H9 (cell line): ENCODE data around the gene EXPH5. TPM values are rescaled to one million over a fixed set of nuclear protein-coding genes. Genes with fewer than 3 reads are reported as not detected.

Experiments
- DNase-seq: peaks from one replicate; pipeline ENCODE4 v3.0.0-alpha.2; 2017
- H2AFZ ChIP-seq: one replicate; pipeline ENCODE4 v1.6.1; 2013; ENCODE audit warnings: mild to moderate bottlenecking, low read length, control low read depth, moderate library complexity
- H2AK5ac ChIP-seq: 2 replicates; pipeline ENCODE4 v1.6.1; 2013; ENCODE audit warnings: low read length, control low read depth, mixed read lengths; ENCODE audit not compliant: insufficient read length
- H2BK120ac ChIP-seq: one replicate; pipeline ENCODE4 v1.6.1; 2013; ENCODE audit warnings: low read depth, mild to moderate bottlenecking, low read length, control low read depth, inconsistent platforms; ENCODE audit not compliant: poor library complexity, severe bottlenecking
- H2BK12ac ChIP-seq: 2 replicates; pipeline ENCODE4 v1.6.1; 2013; ENCODE audit warnings: low read length, control low read depth, mixed read lengths, low read depth; ENCODE audit not compliant: insufficient read length
- H2BK15ac ChIP-seq: 2 replicates; pipeline ENCODE4 v1.6.1; 2013; ENCODE audit warnings: low read depth, low read length, control low read depth
- H2BK20ac ChIP-seq: one replicate; pipeline ENCODE4 v1.6.1; 2013; ENCODE audit warnings: low read depth, mild to moderate bottlenecking, low read length, control low read depth, inconsistent platforms; ENCODE audit not compliant: poor library complexity, severe bottlenecking
- H2BK5ac ChIP-seq: 2 replicates; pipeline ENCODE4 v1.6.1; 2013; ENCODE audit warnings: low read length, control low read depth, mixed read lengths; ENCODE audit not compliant: insufficient read length
- H3K14ac ChIP-seq: 2 replicates; pipeline ENCODE4 v1.6.1; 2013; ENCODE audit warnings: low read length, control low read depth; ENCODE audit not compliant: insufficient read depth
- H3K18ac ChIP-seq: 2 replicates; pipeline ENCODE4 v1.6.1; 2013; ENCODE audit warnings: low read depth, mild to moderate bottlenecking, mixed read lengths, low read length, control low read depth; ENCODE audit not compliant: insufficient read length
- H3K23ac ChIP-seq: 2 replicates; pipeline ENCODE4 v1.6.1; 2013; ENCODE audit warnings: low read length, control low read depth, mixed read lengths, low read depth; ENCODE audit not compliant: insufficient read length
- H3K23me2 ChIP-seq: 2 replicates; pipeline ENCODE4 v1.6.1; 2013; ENCODE audit warnings: low read depth, mild to moderate bottlenecking, mixed read lengths, low read length, control low read depth; ENCODE audit not compliant: insufficient read length, poor library complexity, severe bottlenecking
- H3K27ac ChIP-seq: 2 replicates; pipeline ENCODE4 v1.5.1; 2013; ENCODE audit warnings: low read length, control low read depth, mixed read lengths, low read depth; ENCODE audit not compliant: insufficient read length
- H3K27me3 ChIP-seq: 2 replicates; pipeline ENCODE4 v1.6.1; 2013; ENCODE audit warnings: low read length, control low read depth, inconsistent platforms; ENCODE audit not compliant: insufficient read depth
- H3K4ac ChIP-seq: 2 replicates; pipeline ENCODE4 v1.6.1; 2013; ENCODE audit warnings: low read depth, mild to moderate bottlenecking, control low read depth, inconsistent platforms, low read length, moderate library complexity
- H3K4me1 ChIP-seq: 2 replicates; pipeline ENCODE4 v1.6.1; 2013; ENCODE audit warnings: low read length, control low read depth, inconsistent platforms; ENCODE audit not compliant: insufficient read depth
- H3K4me2 ChIP-seq: 2 replicates; pipeline ENCODE4 v1.6.1; 2013; ENCODE audit warnings: low read length, control low read depth, mixed read lengths; ENCODE audit not compliant: insufficient read length, insufficient read depth
- H3K56ac ChIP-seq: 2 replicates; pipeline ENCODE4 v1.6.1; 2013; ENCODE audit warnings: low read depth, mild to moderate bottlenecking, mixed read lengths, low read length, control low read depth; ENCODE audit not compliant: insufficient read length
- H3K79me1 ChIP-seq: 2 replicates; pipeline ENCODE4 v1.6.1; 2013; ENCODE audit warnings: low read depth, mild to moderate bottlenecking, moderate library complexity, low read length, control low read depth, inconsistent platforms; ENCODE audit not compliant: insufficient read depth, poor library complexity, severe bottlenecking
- H3K79me2 ChIP-seq: 2 replicates; pipeline ENCODE4 v1.6.1; 2013; ENCODE audit warnings: low read length, control low read depth, inconsistent platforms; ENCODE audit not compliant: insufficient read depth
- H3K9ac ChIP-seq: 2 replicates; pipeline ENCODE4 v1.6.1; 2013; ENCODE audit warnings: low read length, control low read depth, mixed read lengths; ENCODE audit not compliant: insufficient read length; ENCODE audit errors: extremely low read depth
- H3K9me3 ChIP-seq: one replicate; pipeline ENCODE4 v1.6.1; 2013; ENCODE audit warnings: low read depth, low read length, inconsistent platforms; ENCODE audit not compliant: control insufficient read depth
- H3T11ph ChIP-seq: one replicate; pipeline ENCODE4 v1.6.1; 2013; ENCODE audit warnings: mild to moderate bottlenecking, low read length, control low read depth, inconsistent platforms
- H4K20me1 ChIP-seq: one replicate; pipeline ENCODE4 v1.6.1; 2013; ENCODE audit not compliant: control insufficient read depth, insufficient read length, insufficient read depth
- H4K5ac ChIP-seq: 2 replicates; pipeline ENCODE4 v1.6.1; 2013; ENCODE audit warnings: low read depth, mild to moderate bottlenecking, mixed read lengths, low read length, control low read depth; ENCODE audit not compliant: insufficient read length
- H4K8ac ChIP-seq: replicated peaks from 2 replicates; pipeline ENCODE4 v1.6.1; 2013; ENCODE audit warnings: low read length, control low read depth, mixed read lengths, low read depth; ENCODE audit not compliant: insufficient read length
- H4K91ac ChIP-seq: 2 replicates; pipeline ENCODE4 v1.6.1; 2013; ENCODE audit warnings: low read depth, mild to moderate bottlenecking, moderate library complexity, mixed read lengths, low read length, control low read depth; ENCODE audit not compliant: insufficient read length
- H3K27ac Mint-ChIP-seq, 3 experiments: 2 replicates in 2 of 3; 3 replicates in 1 of 3; pipeline ENCODE4 v1.8.0; 2020 to 2021; ENCODE audit warnings: mixed read lengths in 3 of 3, mild to moderate bottlenecking in 1 of 3, moderate library complexity in 1 of 3
- H3K27me3 Mint-ChIP-seq: 2 replicates; pipeline ENCODE4 v1.8.0; 2021; ENCODE audit warnings: low read depth, mild to moderate bottlenecking, moderate library complexity, mixed read lengths
- H3K36me3 Mint-ChIP-seq, 3 experiments: 2 replicates in 2 of 3; 3 replicates in 1 of 3; pipeline ENCODE4 v1.8.0; 2020 to 2021; ENCODE audit warnings: low read depth in 3 of 3, mixed read lengths in 3 of 3; ENCODE audit not compliant: insufficient read depth in 1 of 3
- H3K4me1 Mint-ChIP-seq, 2 experiments: 2 replicates each; pipeline ENCODE4 v1.8.0; 2020; ENCODE audit warnings: mixed read lengths in 2 of 2
- H3K4me3 Mint-ChIP-seq, 2 experiments: 2 replicates in 1 of 2; 3 replicates in 1 of 2; pipeline ENCODE4 v1.8.0; 2020 to 2021; ENCODE audit warnings: mild to moderate bottlenecking in 2 of 2, mixed read lengths in 2 of 2, moderate library complexity in 1 of 2
- H3K9me3 Mint-ChIP-seq, 2 experiments: 2 replicates in 1 of 2; 3 replicates in 1 of 2; pipeline ENCODE4 v1.8.0; 2020; ENCODE audit warnings: mild to moderate bottlenecking in 2 of 2, mixed read lengths in 2 of 2, moderate library complexity in 1 of 2
- WGBS: extraction: QIAGEN DNeasy Blood & Tissue Kit; methylation state at CpG from one replicate; pipeline ENCODE4 v1.1.7; 2013; ENCODE audit warnings: missing lambda C conversion rate, low lambda C conversion rate, mixed read lengths; ENCODE audit not compliant: insufficient read length; ENCODE audit errors: extremely low coverage; 5-methylcytosine and 5-hydroxymethylcytosine counted together
- total RNA-seq: library from RNA; stranded (reverse); gene quantifications from 2 replicates; pipeline ENCODE4 v1.2.1, GENCODE V29; 2021
- TF ChIP-seq, protein P1 (sequence below): fragments of 200-600 bp; sonication (generic); conservative IDR thresholded peaks from 3 replicates; pipeline ENCODE4 v1.8.0; 2021; ENCODE audit warnings: antibody characterized with exemption, mild to moderate bottlenecking

EXPH5 gene
- total RNA-seq, 1 experiment from 2014 or later, result 3.1 TPM

DNA sequence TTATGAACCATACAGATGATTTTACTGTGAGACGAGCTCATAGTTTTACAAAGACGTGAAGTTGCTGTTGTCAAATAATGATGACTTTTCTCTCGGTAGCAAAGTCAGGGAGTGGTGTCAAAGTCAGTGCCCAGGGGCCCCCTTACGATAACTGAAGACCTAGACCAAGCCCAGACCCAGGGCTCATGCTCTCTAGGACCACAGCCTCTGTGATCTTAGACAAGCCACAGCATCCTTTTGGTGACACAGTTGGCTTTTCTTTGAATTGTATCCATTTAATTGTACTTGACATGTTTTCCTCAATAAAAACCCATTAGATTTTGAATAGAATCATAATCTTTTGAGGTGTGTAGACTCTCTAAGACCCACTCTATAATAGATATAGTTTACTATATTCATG lies 77.4 kb downstream of the EXPH5 start:
- Histone ChIP-seq H2BK5ac (no peak overlapping the region), H2BK120ac (no peak overlapping the region), H3K23ac (no peak overlapping the region), H3K14ac (no peak overlapping the region), H3K79me1 (no peaks in the 10 kb centered on the region), H2BK12ac (no peak overlapping the region), H3T11ph (no peak overlapping the region), H4K20me1 (no peaks in the 10 kb centered on the region), H3K4ac (no peak overlapping the region), H2BK20ac (no peak overlapping the region), H3K9ac (no peak overlapping the region), H3K56ac (no peak overlapping the region), H3K27ac (no peak overlapping the region), H2AFZ (no peak overlapping the region), H3K79me2 (no peaks in the 10 kb centered on the region), H3K4me2 (no peak overlapping the region), H4K8ac (no peak overlapping the region), H3K4me1 (no peaks in the 10 kb centered on the region), H4K91ac (no peak overlapping the region), H2BK15ac (no peak overlapping the region), H3K23me2 (no peaks in the 10 kb centered on the region), H3K18ac (no peak overlapping the region), H2AK5ac (no peak overlapping the region), H3K27me3 (no peaks in the 10 kb centered on the region), H4K5ac (no peak overlapping the region), H3K9me3 (no peaks in the 10 kb centered on the region)
- Mint-ChIP-seq H3K27ac (no peak overlapping the region), H3K4me3 (no peak overlapping the region), H3K4me1 (no peaks in the 10 kb centered on the region), H3K9me3 (no peaks in the 10 kb centered on the region), H3K36me3 (peaks cover 10 to 31% (median 17%) of the 10 kb centered on the region in 3 experiments; a peak in 6 of 7 replicates), H3K27me3 (no peaks in the 10 kb centered on the region)
- DNase-seq, result no peak
- TF ChIP-seq, protein P1, sequence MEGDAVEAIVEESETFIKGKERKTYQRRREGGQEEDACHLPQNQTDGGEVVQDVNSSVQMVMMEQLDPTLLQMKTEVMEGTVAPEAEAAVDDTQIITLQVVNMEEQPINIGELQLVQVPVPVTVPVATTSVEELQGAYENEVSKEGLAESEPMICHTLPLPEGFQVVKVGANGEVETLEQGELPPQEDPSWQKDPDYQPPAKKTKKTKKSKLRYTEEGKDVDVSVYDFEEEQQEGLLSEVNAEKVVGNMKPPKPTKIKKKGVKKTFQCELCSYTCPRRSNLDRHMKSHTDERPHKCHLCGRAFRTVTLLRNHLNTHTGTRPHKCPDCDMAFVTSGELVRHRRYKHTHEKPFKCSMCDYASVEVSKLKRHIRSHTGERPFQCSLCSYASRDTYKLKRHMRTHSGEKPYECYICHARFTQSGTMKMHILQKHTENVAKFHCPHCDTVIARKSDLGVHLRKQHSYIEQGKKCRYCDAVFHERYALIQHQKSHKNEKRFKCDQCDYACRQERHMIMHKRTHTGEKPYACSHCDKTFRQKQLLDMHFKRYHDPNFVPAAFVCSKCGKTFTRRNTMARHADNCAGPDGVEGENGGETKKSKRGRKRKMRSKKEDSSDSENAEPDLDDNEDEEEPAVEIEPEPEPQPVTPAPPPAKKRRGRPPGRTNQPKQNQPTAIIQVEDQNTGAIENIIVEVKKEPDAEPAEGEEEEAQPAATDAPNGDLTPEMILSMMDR, result no peak
- WGBS, result no CpG with 5 or more reads among the region's 4 CpGs
